Adipose tissue (tissue), 3 donors: Measurements from ENCODE around the gene LUZP1. TPM values are rescaled to one million over a fixed set of nuclear protein-coding genes. Genes with fewer than 3 reads are reported as not detected.

Experiments
- H3K27ac ChIP-seq: one replicate; pipeline ENCODE4 v1.5.1; 2013; ENCODE audit warnings: low read depth, low read length
- WGBS, 3 donors: extraction: QIAGEN DNeasy Blood & Tissue Kit; methylation state at CpG; one replicate each; pipeline ENCODE4 v1.1.7; 2013; 5-methylcytosine and 5-hydroxymethylcytosine counted together
- polyA plus RNA-seq, 3 donors: library from polyadenylated mRNA; stranded (reverse); fragments of 200-250 nt; gene quantifications; one replicate each; pipeline ENCODE4 v1.2.3, GENCODE V29; 2013
- donor health status: healthy with polysubstance abuse.
- donor health status: Bipolar disorder and iron deficiency.
- donor health status: healthy.

LUZP1 gene
- polyA plus RNA-seq, 3 donors = 3.0 to 15.5 (median 7.0) TPM

- peak overlapping the region; percentile 19 for H3K27ac ChIP-seq
- 0 to 1% (median 1%) methylated on average over 45 of the region's 45 CpGs for WGBS, 3 donors
Observed at GRCh38 chr1:23167353-23168078, 1.1 kb downstream of the LUZP1 start.

- no peak overlapping the region for H3K27ac ChIP-seq
Observed at GRCh38 chr1:23166854-23167253, 1.8 kb downstream of the LUZP1 start.

- H3K27ac ChIP-seq = no peak overlapping the region
- 47 to 72% (median 57%) methylated on average over 3 of the region's 3 CpGs for WGBS, 3 donors
Observed at GRCh38 chr1:23163395-23163794, 5.3 kb downstream of the LUZP1 start.

- WGBS, 3 donors = 83 to 87% (median 83%) methylated on average over 5 of the region's 5 CpGs
- no peak overlapping the region for H3K27ac ChIP-seq
Observed at GRCh38 chr1:23159963-23160877, 8.4 kb downstream of the LUZP1 start.

DNA sequence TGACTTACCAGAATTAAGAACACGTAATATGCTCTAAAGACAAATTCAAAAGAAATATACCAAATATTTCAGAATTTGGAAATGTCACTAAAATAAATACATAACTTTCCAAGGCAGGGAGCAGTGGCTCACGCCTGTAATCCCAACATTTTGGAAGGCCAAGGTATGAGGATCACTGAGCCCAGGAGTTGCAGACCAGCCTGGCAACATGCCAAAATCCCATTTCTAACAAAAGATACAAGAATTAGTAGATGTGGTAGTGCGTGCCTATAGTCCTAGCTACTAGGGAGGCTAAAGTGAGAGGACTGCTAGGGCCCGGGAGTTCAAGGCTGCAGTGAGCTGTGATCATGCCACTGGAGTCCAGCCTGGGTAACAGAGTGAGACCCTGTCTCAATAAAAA is 11.7 kb downstream of the LUZP1 start:
- H3K27ac ChIP-seq = no peak overlapping the region
- WGBS, 3 donors = 95 to 97% (median 96%) methylated on average over 4 of the region's 4 CpGs

GRCh38 chr1:23152966-23153684 is 15.5 kb downstream of the LUZP1 start:
- WGBS, 3 donors = 34 to 76% (median 74%) methylated on average over 1 of the region's 1 CpG
- no peak overlapping the region for H3K27ac ChIP-seq

GRCh38 chr1:23150742-23151141 is 17.9 kb downstream of the LUZP1 start:
- WGBS, 3 donors = 81 to 88% (median 85%) methylated on average over 5 of the region's 5 CpGs
- H3K27ac ChIP-seq = no peak overlapping the region

DNA sequence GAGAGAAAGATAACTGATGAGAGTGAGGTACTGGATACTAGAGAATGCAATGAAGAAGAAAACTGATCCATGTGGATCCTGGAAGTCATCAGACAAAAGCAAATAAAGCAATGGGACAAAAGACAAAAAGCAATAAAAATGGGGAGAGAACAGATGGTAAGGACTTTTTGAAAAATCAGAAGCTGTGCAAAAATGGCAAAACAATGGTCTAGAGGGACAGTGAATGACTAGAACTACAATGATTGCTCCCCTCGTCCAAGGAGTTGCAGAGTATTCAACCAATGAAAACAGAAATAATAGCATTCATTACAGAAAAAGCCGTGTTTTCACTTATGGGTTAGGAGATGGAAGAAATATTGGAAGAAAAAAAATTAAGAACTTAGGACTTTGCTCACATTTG is 18.5 kb downstream of the LUZP1 start:
- H3K27ac ChIP-seq = no peak overlapping the region
- WGBS, 3 donors = 65 to 90% (median 82%) methylated on average over 2 of the region's 2 CpGs

GRCh38 chr1:23149114-23149513 is 19.5 kb downstream of the LUZP1 start:
- 15 to 40% (median 33%) methylated on average over 1 of the region's 1 CpG for WGBS, 3 donors
- no peak overlapping the region for H3K27ac ChIP-seq

DNA sequence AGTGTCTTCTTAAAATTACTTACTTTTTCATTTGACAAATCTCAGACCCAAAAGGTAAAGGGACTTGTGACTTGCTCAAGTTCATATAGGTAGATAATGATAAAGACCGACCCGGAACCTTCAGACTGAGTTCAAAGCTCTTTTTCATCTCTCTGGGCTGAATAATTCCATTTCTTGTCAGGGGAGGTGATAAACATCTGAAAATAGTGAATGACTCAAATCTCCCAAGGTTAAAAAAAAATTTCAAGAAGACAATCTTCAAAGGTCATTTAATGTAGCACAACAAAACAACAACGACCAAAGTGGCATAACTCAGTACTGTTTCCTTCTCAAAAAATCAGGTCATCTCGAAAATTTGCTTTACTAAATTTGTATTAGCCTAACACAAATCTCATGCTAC is 20.6 kb downstream of the LUZP1 start:
- H3K27ac ChIP-seq = no peak overlapping the region
- WGBS, 3 donors = 69 to 79% (median 70%) methylated on average over 4 of the region's 4 CpGs

- WGBS, 3 donors = 94 to 96% (median 96%) methylated on average over 6 of the region's 6 CpGs
- H3K27ac ChIP-seq = no peak overlapping the region
Observed at GRCh38 chr1:23140940-23141596, 27.6 kb downstream of the LUZP1 start.

- H3K27ac ChIP-seq = no peak overlapping the region
- WGBS, 3 donors = 84 to 92% (median 88%) methylated on average over 2 of the region's 2 CpGs
Observed at GRCh38 chr1:23135268-23135667, 33.4 kb downstream of the LUZP1 start.

DNA sequence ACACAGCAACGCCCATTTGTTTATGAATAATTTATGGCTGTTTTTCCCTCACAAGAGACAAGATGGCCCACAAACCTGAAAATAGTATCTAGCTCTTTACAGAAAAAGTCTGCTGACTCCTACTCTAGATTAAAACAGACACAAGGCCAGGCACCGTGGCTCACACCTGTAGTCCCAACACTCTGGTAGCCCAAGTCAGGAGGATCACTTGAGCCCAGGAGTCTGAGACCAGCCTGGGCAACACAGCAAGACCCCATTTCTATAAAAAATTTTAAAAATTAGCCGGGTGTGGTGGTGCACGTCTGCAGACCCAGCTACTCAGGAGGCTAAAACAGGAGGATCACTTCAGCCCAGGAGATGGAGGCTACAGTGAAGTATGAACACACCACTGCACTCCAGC is 34.6 kb downstream of the LUZP1 start:
- no peak overlapping the region for H3K27ac ChIP-seq
- 95 to 99% (median 98%) methylated on average over 4 of the region's 4 CpGs for WGBS, 3 donors

DNA sequence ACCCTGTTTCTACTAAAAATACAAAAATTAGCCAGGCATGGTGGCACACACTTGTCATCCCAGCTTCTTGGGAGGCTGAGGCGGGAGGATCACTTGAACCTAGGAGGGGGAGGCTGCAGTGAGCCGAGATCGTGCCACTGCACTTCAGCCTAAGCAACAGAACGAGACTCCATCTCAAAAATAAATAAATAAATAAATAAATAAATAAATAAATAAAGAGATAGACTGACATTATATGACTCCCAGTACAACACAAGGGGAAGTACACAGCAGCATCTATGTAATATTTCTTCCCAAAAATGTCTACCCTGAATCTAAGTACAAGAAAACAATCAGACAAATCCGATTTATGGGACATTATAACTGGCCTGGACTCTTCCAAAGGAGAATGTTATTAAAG is 35.1 kb downstream of the LUZP1 start:
- 97 to 100% (median 100%) methylated on average over 5 of the region's 5 CpGs for WGBS, 3 donors

GRCh38 chr1:23132033-23132432 is 36.6 kb downstream of the LUZP1 start:
- 76 to 86% (median 78%) methylated on average over 1 of the region's 1 CpG for WGBS, 3 donors
- no peak overlapping the region for H3K27ac ChIP-seq

More for the DNA sequence above, 35.1 kb downstream of the LUZP1 start:
- no peak overlapping the region for H3K27ac ChIP-seq

DNA sequence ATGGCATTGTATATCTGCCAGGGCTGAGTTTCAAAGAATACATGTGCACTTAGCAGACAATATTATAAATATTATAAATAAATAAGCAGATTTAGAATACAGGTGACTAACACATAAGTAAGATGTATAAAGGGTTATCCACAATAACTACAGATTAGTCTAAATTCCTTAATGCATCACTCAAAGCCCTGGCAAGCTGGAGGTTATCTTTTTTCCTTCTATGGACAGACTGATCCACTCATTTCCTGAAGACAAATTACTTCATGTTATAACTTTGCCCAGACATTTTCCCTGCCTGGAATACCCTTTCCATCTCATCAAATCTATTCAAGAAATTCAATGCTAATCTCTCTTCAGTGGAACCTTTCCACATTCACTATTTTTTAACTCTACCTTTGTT is 38.8 kb downstream of the LUZP1 start:
- H3K27ac ChIP-seq = no peak overlapping the region

- 76 to 89% (median 78%) methylated on average over 3 of the region's 3 CpGs for WGBS, 3 donors
- no peak overlapping the region for H3K27ac ChIP-seq
Observed at GRCh38 chr1:23126801-23127200, 41.9 kb downstream of the LUZP1 start.

DNA sequence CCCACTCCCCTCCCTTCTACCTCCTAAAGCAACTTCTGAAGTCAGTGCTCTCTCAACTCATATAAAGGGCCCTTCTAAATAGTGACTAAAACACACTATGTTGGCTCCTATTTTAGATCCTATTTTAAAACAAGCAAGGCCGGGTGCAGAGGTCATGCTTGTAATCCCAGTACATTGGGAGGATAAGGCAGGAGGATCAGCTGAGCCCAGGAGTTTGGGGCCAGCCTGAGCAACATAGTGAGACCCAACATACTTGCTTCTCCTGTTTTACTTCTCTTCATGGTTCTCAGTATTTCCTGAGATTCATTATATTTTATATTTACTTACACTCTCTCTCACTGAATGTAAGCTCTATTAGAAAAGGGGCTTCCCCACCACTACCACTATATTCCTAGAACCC is 42.5 kb downstream of the LUZP1 start:
- 66 to 77% (median 67%) methylated on average over 1 of the region's 1 CpG for WGBS, 3 donors
- no peak overlapping the region for H3K27ac ChIP-seq

- WGBS, 3 donors = 83 to 87% (median 85%) methylated on average over 4 of the region's 4 CpGs
- no peak overlapping the region for H3K27ac ChIP-seq
Observed at GRCh38 chr1:23125489-23125888, 43.2 kb downstream of the LUZP1 start.
